Measurements from ENCODE around the gene WASF3.
"Not testable (repeated sequence)": the region's sequence is repeated elsewhere in the genome, so short reads cannot be mapped to it uniquely, and the experiment has no call there.

Gene WASF3

DNA sequence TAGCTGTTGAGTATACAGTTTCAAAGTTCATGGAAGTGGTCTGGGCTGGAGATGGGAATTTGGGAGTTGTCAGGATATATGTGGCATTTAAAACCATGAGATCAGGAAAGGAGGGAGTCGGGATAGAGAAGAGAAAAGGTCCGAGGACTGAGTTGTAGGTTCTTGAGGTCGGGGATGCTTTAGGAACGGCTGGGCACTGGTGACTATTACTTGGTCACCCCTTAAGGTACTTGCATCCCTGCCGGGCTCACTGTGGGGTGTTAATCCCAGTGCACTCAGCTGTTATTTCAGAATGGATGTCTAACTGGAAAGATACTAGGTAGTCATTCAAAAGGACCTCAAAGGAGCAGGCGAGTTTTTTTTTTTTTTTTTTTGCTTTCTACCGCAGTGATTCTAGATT is 34.2 kb downstream of the WASF3 start:
- DNase-seq: no peak

DNA sequence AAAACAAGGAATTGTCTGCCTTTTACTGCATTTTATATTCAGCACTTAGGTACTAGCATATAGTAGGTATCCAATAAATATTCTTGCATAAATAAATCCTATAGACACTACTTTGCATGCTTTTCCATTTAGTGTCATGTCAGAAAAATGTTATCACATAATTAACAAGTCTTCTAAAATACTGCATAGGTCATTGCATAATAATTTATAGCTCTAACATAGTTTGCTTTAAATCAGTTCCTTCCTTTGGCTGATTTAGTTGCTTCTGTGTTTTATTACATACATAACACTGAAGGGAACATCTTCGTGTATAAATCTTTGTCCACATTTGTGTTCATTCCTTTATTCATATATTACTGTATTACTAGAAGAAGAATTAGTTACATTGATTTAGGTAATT is 36.2 kb downstream of the WASF3 start:
- no peak for DNase-seq

DNA sequence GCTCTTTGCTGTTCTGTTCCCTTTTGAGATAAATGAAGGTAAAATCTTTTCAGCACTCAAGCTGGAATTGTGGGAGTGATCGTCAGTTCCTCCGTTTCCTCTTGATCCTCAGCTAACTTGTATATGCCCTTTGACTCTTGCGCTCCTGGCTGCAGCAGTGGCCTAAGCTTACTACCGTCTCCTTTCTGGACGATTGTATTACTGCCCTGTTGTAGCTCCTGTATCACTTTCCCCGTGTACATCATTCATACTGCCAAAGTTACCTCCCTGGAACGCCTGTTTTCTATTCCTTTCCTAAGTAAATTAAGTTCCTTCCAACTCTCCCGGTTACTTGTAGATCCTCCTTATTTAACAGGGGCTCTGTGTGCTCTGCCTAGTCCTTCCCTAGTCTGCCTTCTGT is 36.9 kb downstream of the WASF3 start:
- DNase-seq: no peak

DNA sequence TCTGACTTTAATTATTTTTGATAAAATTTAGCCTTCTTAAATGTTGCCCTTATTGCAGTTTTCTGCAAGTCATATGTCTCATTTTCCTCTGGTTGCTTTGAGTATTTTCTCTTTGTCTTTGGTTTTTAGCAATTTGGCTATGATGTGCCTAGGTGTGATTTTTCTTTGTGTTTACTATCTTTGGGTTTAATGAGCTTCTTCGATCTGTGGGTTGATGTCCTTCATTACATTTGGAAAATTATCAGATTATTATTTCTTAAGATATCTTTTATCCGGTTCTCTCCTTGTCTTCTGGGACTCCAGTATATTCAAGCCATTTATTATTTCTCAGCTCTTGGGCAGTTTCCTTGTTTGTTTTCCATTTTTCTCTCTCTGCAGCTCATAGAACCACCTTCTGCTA is 39.0 kb downstream of the WASF3 start:
- no peak for DNase-seq

DNA sequence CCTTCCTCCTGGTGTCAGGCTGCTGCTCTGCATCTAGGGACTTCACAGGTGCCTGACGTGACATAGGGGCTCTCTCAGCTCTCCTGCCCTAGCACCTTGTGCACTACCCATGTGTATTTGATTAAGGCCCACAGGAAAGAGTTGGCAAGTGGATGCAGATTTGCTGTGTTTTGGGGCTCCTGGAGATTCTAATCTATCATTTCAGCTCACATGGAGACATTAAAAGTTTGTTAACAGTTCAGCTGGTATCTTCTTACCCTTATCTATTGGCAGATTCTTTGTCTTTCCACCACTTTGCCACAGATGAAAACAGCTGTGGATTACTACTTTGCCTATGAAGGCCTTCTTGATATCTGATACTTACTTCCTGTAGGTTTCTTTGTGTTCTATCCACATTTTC is 41.9 kb downstream of the WASF3 start:
- DNase-seq: no peak

DNA sequence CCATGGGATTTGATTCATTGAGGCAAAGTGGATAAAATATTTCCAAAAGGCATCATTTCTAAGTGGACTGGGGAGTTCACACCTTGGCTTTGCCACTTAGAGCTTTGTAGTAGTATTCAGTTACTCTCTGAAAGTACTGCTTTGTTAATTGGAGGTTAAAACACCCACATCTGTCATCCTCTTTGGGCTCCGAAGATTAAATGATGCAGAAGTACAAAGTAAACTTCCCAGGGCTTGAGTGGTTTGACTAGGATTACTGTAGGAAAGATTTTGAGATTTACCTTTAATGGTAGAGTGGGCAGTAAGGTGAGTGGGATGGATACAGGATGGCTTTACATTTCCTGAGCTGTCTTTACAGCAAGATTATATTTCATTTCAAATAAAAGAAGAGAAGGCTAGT is 42.4 kb downstream of the WASF3 start:
- no peak for DNase-seq

DNA sequence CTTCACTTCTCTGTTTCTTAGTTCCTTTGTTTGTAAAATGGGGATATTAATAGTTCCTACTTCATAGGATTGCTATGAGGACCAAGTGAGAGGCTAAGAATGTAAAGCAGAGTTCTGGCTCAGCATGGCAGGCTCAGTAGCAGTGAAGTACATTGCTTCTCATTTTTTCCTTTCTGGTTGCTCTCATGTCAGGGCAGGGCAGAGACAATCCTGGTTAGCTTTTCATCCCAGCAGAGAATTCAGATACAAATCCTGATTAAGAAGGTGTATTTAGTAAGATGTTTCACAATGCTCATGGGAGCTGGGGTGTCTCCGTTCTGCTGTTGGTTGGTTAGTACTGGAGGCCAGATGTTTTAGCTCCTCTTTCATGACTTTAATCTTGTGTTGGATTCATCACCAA is 42.9 kb downstream of the WASF3 start:
- DNase-seq: no peak

DNA sequence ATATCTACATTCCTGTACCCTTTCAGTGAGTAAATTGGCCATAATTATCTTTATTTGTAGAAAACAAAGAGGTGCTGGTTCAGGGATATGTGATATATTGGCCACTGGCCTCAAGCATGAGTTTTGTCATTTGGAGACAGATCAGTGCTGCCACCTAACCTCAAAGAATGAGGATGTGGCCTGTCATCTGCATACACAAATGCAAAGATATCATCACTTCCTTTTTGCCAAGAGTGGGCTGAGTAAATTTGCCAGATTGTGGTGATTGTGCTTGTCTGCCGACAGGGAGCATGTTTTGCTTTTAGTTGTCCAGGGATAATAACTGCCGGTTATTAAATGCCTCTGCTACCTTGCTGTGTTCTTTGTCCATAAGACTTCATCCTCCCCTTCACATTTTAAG is 44.2 kb downstream of the WASF3 start:
- DNase-seq: no peak

DNA sequence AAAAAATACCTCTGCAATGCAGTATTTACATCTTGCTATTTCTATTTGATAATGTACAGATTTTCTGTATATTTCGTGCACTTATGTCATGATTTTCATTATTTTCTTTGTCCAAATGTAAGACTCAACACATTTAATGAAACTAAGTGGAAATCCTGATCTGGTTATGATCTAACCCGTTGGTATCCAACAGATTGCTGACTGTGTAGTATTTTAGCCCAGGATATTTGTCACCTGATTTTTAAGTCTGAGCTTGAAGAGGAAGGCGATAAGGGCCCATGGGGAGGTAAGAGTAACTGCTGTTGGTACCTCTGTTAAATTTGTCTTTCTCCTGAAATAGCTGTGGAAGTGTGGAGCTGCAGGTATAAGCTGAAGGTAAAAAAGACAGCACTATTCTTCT is 45.3 kb downstream of the WASF3 start:
- DNase-seq: no peak

DNA sequence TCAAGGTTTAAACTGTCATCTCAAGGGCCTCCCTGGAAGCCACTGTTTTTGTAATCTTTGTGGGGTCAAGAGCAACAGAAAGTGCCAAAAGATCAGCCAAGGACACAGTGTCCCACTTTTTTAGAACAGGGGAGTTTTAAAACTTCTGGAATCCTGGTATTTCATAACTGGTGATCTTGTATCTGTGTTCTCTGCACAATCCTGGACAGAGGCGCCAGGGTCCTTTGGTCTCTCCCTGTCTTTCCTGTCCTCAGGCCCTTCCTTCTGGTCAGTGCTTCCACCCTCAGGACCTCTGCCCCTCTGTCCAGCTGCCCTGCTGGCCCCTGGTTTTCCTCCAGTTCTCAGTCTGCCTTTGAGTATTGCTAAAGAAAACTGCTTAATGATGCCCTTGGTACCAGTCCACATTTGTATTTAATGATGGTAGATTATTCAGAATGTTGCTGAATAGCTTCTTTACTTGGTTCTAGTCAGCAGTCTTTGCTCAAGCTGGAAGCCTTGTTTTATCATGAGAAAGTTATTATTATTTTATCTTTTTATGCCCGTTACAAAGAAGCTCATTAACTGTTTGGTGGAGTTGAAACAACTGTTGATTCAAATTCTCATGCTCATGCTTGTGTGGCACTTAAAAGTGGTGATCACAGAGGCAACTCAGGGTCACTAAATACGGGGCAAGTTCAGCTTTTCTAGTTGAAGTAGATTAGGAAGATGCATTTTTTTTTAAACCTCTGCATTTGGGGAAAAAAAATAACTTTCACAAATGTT is 47.5 kb downstream of the WASF3 start:
- no peak for DNase-seq

DNA sequence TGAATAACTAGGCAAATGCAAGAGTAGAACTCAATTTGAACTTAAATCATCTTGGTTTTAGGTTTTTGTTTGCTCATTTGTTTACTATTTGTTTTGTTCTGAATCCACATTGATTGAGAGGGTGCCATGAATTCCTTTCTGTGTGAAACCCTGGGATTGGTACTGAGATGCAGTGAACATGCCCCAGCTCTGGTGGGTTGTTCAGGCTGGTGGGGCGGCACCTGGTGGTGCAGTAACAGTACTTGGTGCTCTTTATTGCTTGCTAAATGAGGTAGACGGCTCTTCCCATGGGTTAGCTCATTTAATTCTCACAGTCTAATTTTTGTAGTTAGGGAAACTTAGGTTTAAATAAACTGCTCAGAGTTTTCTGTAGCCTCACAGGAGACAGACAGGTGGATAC is 48.4 kb downstream of the WASF3 start:
- no peak for DNase-seq

DNA sequence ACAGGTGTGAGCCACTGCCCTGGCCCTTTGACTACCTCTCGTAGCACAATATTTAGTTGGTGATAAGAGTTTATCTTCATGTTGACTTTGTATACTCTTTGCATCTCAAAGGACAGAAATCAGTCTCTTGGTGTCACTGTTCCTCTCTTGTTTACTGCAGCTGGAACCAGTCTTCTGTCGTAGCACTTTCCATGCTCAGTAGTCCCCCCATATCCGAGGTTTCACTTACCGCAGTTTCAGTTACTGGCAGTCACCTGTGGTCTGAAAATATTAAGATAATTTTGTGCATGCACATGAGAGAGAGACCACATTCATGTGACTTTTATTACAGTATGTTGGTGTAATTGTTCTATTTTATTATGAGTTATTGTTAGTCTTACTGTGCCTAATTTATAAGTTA is 49.1 kb downstream of the WASF3 start:
- DNase-seq: no peak

DNA sequence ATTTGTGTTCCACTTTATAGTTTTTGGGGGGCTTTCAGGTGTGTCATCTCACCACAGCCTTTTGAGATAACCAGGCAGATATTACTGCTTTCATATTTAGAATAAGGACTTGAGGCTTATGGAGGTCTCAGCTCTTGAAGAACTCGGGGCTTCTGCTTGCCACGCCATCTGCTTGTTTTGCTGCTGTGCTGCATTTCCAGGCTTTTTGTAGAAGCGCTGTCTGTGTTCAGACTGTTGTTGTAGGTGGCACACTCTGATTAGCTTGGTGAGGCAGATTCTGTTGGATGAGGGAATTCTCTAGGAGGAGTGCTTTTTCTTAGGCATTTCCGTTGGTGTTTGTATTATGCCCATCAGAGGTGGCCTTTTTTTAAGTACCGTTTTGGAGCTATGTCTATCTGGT is 57.2 kb downstream of the WASF3 start:
- DNase-seq: no peak

DNA sequence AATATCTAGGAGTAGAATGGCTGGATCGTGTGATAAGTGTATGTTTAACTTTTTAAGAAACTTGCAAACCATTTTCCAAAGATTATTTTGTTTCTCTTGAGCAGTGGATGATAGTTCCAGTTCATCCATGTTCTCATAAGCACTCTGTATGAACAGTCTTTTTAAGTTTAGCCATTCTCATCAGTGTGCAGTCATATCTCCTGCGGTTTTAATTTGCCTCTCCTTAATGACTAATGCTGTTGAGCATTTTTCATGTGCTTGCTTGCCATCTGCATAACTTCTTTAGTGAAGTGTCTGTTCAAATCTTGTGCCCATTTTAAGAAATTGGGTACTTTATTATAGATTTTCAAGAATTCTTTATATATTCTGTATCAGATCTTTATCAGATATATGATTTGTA is 58.6 kb downstream of the WASF3 start:
- DNase-seq: no peak

DNA sequence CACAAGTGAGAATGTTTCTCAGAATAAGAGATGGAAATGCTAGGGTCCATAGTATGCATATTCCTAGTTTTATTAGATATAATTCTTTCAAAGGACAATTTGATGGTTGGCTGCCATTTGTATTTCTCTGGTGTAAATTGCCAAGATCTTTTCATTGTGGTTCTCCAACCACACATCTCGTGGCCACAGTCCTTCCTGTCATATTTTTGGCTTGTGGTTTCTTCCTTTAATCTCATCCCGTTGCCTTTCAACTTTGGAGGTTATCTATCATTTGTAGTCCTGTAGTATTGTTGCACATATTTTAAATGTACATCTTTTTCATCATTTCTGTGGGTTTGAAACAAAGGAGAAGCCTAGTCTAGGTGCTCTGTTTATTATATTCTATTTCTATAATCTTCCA is 61.2 kb downstream of the WASF3 start:
- no peak for DNase-seq

DNA sequence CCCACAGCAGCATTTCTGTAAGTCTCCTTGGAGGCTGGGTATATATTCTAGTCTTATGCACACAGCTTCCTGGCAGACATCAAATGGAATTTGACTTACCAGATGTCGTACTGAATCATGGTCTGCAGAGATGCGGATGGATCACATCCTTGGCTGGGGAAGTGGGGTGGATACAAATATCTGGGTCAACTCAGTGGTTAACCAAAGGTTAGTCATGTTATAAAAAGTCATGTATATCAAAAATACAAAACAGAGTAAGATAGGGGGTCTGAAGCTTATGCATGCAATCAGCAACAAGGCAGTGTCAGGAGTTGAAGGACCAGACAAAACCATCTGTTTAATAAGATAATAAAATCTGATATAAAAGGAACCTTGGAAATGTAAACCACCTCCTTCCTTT is 61.9 kb downstream of the WASF3 start:
- no peak for DNase-seq

DNA sequence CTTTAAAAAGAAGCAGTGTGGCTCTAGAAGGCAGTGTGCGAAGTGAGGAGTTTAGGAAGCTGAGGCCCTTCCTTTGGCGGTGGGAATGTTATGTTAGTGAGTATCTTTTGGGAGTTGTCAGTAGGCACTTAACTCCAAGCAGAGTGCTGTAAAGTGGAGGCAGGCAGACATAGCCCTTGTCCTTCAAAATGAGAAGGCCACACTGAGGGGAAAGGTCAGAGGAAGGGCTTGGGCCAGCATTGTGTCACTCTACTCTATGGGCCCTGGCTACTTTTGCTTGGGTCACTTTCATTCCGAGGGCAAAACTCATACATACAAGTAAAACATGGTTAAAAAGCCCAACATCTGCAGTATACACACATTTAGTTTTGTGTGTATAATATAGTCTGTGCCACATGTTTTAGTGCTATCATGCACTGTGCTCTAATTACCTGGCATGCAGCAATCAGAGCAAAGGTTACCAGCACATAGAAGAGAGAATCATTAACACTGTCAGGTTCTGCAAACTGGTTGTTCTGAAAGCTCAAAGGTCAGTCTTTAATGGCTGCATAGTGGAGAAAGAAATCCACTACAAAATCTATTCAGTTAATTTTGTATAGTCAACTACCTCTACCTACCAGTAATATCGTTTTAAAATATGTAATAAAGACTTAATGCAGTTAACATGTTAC is 64.4 kb downstream of the WASF3 start:
- DNase-seq: no peak

DNA sequence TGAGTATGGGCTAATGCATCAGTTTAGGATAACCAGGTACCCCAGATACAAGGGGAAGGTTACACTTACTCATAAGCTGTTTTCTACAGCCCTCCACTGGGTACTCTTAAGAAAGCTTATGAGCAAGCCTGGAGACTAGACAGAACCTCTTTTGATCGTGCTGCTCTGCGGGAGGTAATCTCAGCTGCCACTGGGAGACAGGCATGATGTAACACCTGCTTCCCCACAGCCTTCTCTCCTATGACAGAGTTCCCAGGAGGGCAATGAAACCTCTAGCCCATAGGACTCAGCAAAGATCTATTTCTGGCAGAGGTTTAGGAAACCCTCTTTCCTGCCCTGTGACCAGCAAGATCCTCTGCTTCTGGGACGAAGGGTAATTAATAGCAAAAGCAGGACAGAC is 65.6 kb downstream of the WASF3 start:
- DNase-seq: no peak

DNA sequence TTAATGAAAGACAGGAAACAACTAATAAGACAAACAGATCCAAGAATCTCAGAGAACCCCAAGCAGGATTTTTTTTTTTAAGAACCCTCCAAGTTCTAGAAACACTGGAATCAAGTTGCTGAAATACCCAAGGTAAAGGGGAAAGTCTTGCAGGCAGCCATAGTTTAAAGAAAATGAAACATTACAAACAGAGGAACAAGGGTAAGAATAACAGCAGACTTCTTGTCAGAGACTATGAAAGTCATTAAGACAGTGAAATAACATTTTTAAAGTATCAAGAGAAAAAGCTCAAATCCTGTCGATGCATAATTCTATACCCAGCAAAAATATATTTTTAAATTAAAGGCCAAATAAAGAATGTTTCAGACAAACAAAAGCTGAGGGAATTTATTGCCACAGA is 67.1 kb downstream of the WASF3 start:
- no peak for DNase-seq

DNA sequence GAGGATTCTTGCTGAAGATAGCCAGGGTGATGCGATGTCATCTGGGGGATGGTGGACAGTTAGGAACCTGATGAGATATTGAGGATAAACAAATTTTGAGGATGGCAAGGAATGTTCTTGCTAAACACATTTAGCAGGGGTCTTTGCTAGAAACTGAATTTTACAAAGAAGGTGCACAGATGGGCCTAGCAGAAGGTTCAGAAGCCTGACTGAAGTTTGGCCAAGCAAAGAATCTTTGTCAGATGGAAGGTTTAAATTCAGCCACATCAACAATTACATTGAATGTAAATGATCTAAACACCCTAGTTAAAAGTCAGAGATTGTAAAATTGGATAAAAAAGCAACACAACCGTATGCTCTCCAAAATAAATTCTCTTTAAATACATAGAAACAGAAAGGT is 68.8 kb downstream of the WASF3 start:
- no peak for DNase-seq

DNA sequence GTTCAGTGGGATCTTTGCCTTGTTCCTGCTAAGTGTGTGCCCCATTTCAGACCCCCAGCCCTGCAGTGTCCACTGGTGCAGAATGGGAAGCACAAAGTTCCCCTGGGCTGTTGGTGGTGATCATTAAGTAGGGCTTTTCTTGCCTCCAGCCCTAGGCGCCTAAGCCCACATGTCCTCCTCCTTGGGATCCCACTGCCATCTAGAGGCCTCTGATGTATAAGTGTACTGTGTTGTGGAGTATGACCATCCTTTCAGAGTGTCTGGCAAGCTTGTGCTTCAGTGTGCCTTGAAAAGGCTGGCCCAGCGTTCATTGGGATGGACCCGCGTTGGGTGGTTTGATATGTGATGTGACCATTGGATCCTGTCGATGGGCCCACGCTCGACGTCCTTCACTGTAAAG is 71.2 kb downstream of the WASF3 start:
- DNase-seq: no peak

DNA sequence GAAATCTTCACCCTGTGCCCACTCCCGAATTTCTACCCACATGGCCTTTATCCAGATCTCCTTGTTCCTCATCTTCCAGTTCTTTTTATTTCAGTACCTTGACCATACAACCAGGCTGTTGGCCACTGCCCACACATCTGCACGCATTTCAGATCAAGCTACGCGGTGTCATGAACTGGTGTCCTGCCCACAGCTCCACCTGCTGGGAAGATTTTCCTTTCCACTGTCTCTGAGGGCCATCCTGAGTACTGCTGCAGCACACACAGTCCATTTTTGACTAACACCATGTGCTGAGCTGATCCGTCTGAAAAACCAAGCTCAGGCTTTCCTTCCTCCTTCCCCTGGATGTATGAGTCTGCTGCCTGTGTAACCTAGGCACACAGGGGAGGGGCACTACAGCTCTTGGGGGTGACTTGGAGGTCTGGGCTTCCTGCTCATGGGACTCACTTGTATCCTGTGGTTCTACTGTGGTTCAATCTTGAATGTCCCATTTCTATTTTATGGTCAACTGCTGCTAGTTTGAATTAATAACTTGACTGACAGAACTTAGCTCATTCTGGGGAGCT is 71.9 kb downstream of the WASF3 start:
- no peak for DNase-seq

DNA sequence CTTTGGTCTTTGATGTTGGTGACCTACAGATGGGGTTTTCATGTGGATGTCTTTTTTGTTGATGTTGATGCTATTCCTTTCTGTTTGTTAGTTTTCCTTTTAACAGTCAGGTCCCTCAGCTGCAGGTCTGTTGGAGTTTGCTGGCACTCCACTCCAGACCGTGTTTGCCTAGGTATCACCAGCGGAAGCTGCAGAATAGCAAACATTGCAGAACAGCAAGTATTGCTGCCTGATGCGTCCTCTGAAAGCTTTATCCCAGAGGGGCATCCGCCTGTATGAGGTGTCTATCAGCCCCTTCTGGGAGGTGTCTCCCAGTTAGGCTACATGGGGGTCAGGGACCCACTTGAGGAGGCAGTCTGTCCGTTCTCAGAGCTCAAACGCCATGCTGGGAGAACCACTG is 78.2 kb downstream of the WASF3 start:
- DNase-seq: not testable (repeated sequence)

DNA sequence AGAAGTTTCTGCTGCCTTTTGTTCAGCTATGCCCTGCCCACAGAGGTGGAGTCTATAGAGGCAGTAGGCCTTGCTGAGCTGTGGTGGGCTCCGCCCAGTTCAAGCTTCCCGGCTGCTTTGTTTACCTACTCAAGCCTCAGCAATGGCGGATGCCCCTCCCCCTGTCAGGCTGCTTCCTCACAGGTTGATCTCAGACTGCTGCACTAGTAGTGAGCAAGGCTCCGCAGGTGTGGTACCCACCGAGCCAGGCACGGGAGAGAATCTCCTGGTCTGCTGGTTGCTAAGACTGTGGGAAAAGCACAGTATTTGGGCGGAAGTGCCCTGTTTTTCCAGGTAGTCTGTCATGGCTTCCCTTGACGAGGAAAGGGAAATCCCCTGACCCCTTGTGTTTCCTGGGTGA is 78.6 kb downstream of the WASF3 start:
- not testable (repeated sequence) for DNase-seq

DNA sequence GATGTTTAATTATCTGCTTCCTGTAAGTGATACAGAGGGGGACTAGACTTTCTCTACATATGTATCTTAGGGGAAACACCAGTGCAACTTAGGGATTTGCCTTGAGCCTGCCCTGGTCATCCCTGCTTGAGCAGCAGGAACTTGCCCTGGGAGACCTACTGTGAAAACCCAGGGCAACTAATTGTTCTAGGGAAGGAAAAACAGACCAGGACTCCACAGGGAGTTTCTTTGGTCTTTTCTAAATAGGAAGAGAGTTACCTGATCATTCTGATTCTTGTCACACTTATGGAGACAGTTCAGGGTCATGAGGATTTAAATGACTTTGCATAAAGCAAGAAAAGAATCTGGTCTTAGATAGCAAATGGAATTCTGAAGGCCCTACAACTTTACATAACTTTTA is 89.1 kb downstream of the WASF3 start:
- DNase-seq: no peak
